Ascending aorta (tissue), 2 donors: ENCODE measurements around the gene STK24. TPM values are rescaled to one million over a fixed set of nuclear protein-coding genes. Genes with fewer than 3 reads are reported as not detected.

Source experiments
- DNase-seq, 2 donors: peaks; one replicate each; pipeline ENCODE4 v3.0.0-alpha.2; 2019; ENCODE audit warnings: low spot score in 2 of 2
- H3K27ac ChIP-seq, 2 donors: fragments of 200-600 bp; sonication (generic); one replicate each; pipeline ENCODE4 v1.5.1; 2016 to 2017; ENCODE audit warnings: mild to moderate bottlenecking in 1 of 2
- H3K27me3 ChIP-seq: fragments of 200-600 bp; sonication (generic); one replicate; pipeline ENCODE4 v1.5.1; 2017
- H3K36me3 ChIP-seq, 2 donors: fragments of 200-600 bp; sonication (generic); one replicate each; pipeline ENCODE4 v1.5.1; 2016
- H3K4me1 ChIP-seq, 2 donors: fragments of 200-600 bp; sonication (generic); one replicate each; pipeline ENCODE4 v1.5.1; 2016 to 2017; ENCODE audit warnings: mild to moderate bottlenecking in 1 of 2
- H3K4me3 ChIP-seq, 2 donors: fragments of 200-600 bp; sonication (generic); one replicate each; pipeline ENCODE4 v1.5.1; 2016 to 2017; ENCODE audit warnings: mild to moderate bottlenecking in 1 of 2
- H3K9me3 ChIP-seq, 2 donors: fragments of 200-600 bp; sonication (generic); one replicate each; pipeline ENCODE4 v1.5.1; 2016
- CTCF ChIP-seq, 3 experiments: fragments of 200-600 bp in 2 of 3; fragments of 450-650 bp in 1 of 3; sonication (generic) in 2 of 3; IDR thresholded peaks; one replicate each; pipeline ENCODE4 v1.5.1; 2016 to 2019; ENCODE audit warnings: antibody characterized with exemption in 3 of 3, mild to moderate bottlenecking in 1 of 3, moderate library complexity in 1 of 3
- intact Hi-C: fragments of 100-400 bp; cut with DNase I; formaldehyde crosslinking; loops from one replicate; pipeline ENCODE4 v1.15.1; 2023
- total RNA-seq: library from RNA; depleted of rRNA; stranded (reverse); fragments of >200 nt; gene quantifications from one replicate; pipeline ENCODE4 v1.1.0, GENCODE V29; 2016

The STK24 gene
- total RNA-seq, 1 donor from 2014 or later, result 35.4 TPM

DNA sequence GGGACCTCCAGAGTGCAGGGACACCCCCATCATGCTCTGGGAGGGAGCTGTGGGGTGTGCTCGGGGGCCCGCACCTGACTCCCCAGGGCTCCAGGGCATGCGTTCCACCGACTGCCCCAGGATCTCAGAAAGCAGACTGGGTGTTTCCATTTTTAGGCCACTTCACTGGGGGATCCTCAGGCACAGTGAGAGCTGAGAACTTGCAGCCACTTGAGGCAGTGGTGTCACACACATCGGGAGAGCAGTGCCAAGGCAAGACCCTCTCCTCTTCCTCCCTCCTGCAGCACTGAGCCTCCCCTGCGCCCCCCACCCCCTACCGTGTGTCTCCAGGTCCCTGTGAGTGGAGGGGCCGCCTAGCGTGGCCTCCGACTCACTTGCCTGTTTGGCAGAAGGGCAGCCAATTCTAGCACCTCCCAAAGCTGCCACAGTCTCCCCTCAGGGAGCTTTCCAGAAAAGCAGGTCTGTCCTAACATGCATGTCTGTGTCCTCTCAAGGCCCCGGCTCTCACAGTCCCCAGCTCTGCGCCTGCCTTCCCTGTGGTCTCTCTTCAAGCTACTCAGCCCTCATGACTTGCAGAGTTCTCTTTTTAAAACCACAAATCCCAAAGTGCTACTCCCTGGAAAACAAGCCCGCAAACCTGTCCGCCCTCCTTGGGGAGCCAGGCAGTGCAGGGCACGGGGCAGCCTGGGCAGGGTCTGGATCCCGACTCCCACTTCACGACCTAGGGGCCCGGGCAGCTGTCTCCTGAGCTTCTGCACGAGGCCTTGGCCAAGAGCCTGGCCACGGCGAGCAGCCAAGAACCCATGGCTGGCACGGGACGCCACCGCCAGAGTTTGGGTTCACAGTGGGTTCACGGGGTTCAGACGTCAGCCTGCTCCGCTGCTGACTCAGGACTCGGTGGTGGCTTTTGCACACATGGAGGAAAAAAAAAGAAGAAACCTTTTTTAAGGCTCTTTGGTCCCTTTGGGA, 94.1 kb downstream of the STK24 start:
- Histone ChIP-seq H3K9me3 (no peaks in the 10 kb centered on the region), H3K36me3 (peaks cover 0 to 8% of the 10 kb centered on the region in 2 donors), H3K27me3 (no peaks in the 10 kb centered on the region), H3K4me1 (peaks cover 8 to 31% of the 10 kb centered on the region in 2 donors), H3K4me3 (peak overlapping the region in 1 of 2 donors; percentile 6), H3K27ac (peak overlapping the region in 1 of 2 donors; percentile 69)
- no peak for TF ChIP-seq CTCF (IDR thresholded peaks at IDR 0.05)
- intact Hi-C loops, result no loop called here
- peak in 1 of 2 donors; percentile 31 for DNase-seq

GRCh38 chr13:98480915-98481877, 95.7 kb downstream of the STK24 start:
- intact Hi-C loops, result no loop called here

DNA sequence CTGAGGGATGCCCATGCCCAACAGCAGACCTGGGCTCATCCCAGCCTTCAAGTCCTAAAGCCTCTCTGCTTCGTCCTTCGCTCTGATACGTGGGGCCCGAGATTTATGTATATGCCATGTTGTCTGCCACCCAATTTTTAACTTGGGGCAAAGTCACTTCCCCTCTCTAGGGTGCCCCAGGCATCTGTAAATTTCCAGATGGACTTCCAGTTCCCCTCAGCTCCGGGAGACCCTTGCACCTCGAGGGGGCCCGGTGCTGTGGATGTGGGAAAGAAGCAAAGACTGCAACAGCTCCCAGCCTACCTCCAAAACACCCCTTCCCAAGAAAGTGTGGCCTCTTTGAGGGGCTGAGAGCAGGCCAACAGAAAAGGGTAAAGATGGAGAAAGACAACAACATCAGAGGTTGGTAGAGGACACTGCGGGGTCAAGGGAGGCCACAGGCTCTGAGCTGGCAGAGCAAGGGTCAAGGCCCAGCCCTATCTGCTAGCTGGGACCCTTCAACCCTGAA, 97.4 kb downstream of the STK24 start:
- H3K9me3 ChIP-seq, result no peaks in the 10 kb centered on the region
- no peak for DNase-seq
- intact Hi-C loops, result no loop called here
- no peak overlapping the region for H3K4me3 ChIP-seq
- no peak overlapping the region for H3K27ac ChIP-seq
- peaks cover 12 to 23% of the 10 kb centered on the region in 2 donors for H3K4me1 ChIP-seq
- peaks cover 3 to 12% of the 10 kb centered on the region in 2 donors for H3K36me3 ChIP-seq
- TF ChIP-seq CTCF (IDR thresholded peaks at IDR 0.05), result no peak
- H3K27me3 ChIP-seq, result no peaks in the 10 kb centered on the region

More at GRCh38 chr13:98480915-98481877, 95.7 kb downstream of the STK24 start:
- no peak for TF ChIP-seq CTCF (IDR thresholded peaks at IDR 0.05)
- Histone ChIP-seq H3K9me3 (no peaks in the 10 kb centered on the region), H3K27me3 (no peaks in the 10 kb centered on the region), H3K27ac (no peak overlapping the region), H3K4me1 (peaks cover 14 to 31% of the 10 kb centered on the region in 2 donors), H3K36me3 (peaks cover 0 to 8% of the 10 kb centered on the region in 2 donors), H3K4me3 (no peak overlapping the region)
- no peak for DNase-seq

DNA sequence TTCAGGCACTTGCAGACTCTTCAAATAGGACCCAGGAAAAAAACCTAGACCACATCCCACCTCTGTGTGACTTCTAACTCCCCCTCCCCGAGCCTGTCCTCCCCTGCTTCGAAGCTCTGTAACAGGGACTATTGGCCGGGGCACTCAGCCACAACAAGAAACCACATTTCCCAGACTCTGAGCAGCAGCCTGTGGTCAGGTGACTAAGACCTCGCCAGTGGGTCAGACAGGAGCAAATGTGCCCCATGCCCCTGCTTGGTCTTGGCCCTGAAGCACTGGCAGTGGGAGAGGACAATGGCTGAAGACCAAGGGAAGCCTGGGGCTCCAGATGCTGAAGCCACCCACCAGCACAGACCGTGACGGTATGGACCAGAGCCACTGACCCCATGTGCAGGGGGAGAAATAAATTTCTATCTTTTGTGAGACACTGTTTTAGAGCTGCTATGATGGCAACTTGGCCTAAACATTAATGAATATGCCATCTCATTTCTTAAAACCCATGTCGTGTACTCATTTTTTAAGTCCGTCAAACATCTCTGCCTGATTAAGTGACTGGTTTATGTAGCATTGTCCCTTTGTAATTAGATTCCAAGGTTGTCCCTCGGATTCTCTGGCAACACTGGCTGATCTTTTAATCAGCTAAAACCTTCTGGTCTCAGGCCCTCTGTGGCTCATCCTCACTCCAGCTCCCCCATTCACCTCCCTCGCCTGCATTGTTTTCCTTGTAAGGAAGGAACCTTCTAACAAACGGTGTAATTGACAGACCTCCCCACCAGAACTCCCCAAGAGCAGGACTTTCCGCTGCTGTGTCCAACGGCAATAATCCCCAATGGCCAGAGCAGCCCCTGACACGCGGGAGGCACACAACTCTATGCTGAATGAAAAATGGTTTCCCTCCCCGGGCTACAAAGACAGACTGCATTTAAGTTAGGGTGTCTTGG, 98.4 kb downstream of the STK24 start:
- no peaks in the 10 kb centered on the region for H3K9me3 ChIP-seq
- H3K27me3 ChIP-seq, result no peaks in the 10 kb centered on the region
- peaks cover 8 to 21% of the 10 kb centered on the region in 2 donors for H3K36me3 ChIP-seq
- peaks cover 12% of the 10 kb centered on the region in 2 donors for H3K4me1 ChIP-seq
- intact Hi-C loops, result no loop called here
- no peak overlapping the region for H3K27ac ChIP-seq
- no peak overlapping the region for H3K4me3 ChIP-seq
- DNase-seq, result no peak
- TF ChIP-seq CTCF (IDR thresholded peaks at IDR 0.05), result no peak
